Smooth muscle cell (in vitro differentiated cells): Measurements from ENCODE around the gene PRXL2A. TPM values are rescaled to one million over a fixed set of nuclear protein-coding genes. Genes with fewer than 3 reads are reported as not detected.
A peak's percentile ranks its signal among the peaks of the same experiment; 100 is the strongest.

Experiments used
- DNase-seq: peaks from one replicate; lab custom pipeline; 2025; ENCODE audit not compliant: unreplicated experiment; lab: John Stamatoyannopoulos, UW
- H2AFZ ChIP-seq: fragments of 200-600 bp; sonication (generic); 2 replicates; pipeline ENCODE4 v1.6.0; 2016; ENCODE audit warnings: antibody characterized with exemption, low read depth, mild to moderate bottlenecking
- H3F3A ChIP-seq: fragments of 200-600 bp; sonication (generic); 2 replicates; pipeline ENCODE4 v1.6.0; 2017; ENCODE audit warnings: antibody characterized with exemption, low read depth
- H3K27ac ChIP-seq: fragments of 200-600 bp; sonication (generic); 2 replicates; pipeline ENCODE4 v1.5.1; 2016; ENCODE audit warnings: low read depth, mild to moderate bottlenecking
- H3K27me3 ChIP-seq: fragments of 200-600 bp; sonication (generic); 2 replicates; pipeline ENCODE4 v1.6.1; 2016; ENCODE audit warnings: low read depth, mild to moderate bottlenecking
- H3K36me3 ChIP-seq: fragments of 200-600 bp; sonication (generic); 2 replicates; pipeline ENCODE4 v1.5.1; 2016; ENCODE audit warnings: low read depth
- H3K4me1 ChIP-seq: fragments of 200-600 bp; sonication (generic); 2 replicates; pipeline ENCODE4 v1.5.1; 2016; ENCODE audit warnings: low read depth
- H3K4me2 ChIP-seq: fragments of 200-600 bp; sonication (generic); 2 replicates; pipeline ENCODE4 v1.6.0; 2016; ENCODE audit warnings: mild to moderate bottlenecking
- H3K4me3 ChIP-seq: fragments of 200-600 bp; sonication (generic); 2 replicates; pipeline ENCODE4 v1.5.1; 2016; ENCODE audit warnings: mild to moderate bottlenecking
- H3K79me2 ChIP-seq: fragments of 200-600 bp; sonication (generic); 2 replicates; pipeline ENCODE4 v1.6.0; 2016; ENCODE audit warnings: low read depth, mild to moderate bottlenecking
- H3K9ac ChIP-seq: fragments of 200-600 bp; sonication (generic); 2 replicates; pipeline ENCODE4 v1.6.0; 2016; ENCODE audit warnings: low read depth
- H3K9me3 ChIP-seq: fragments of 200-600 bp; sonication (generic); replicated peaks from 2 replicates; pipeline ENCODE4 v1.5.1; 2016; ENCODE audit warnings: low read depth
- H4K20me1 ChIP-seq: fragments of 200-600 bp; sonication (generic); 2 replicates; pipeline ENCODE4 v1.6.0; 2016; ENCODE audit warnings: low read depth
- CTCF ChIP-seq: fragments of 200-600 bp; sonication (generic); IDR thresholded peaks from 2 replicates; pipeline ENCODE4 v1.5.1; 2017; ENCODE audit warnings: borderline replicate concordance, mild to moderate bottlenecking, antibody characterized with exemption; ENCODE audit not compliant: insufficient read depth, poor library complexity, severe bottlenecking
- WGBS: methylation state at CpG from one replicate; pipeline ENCODE4 v1.1.7; 2016; ENCODE audit warnings: low lambda C conversion rate; 5-methylcytosine and 5-hydroxymethylcytosine counted together
- polyA plus RNA-seq: library from polyadenylated mRNA; unstranded; fragments of >200 nt; fragmentation: Nextera tagmentation; extraction: Ambion mirVana; gene quantifications from 2 replicates; pipeline ENCODE4 v1.2.1, GENCODE V29; 2016
- total RNA-seq: library from RNA; depleted of rRNA; stranded (reverse); fragments of >200 nt; gene quantifications from 2 replicates; pipeline ENCODE4 v1.2.3, GENCODE V29; 2014

PRXL2A gene
- total and polyA plus RNA-seq, 2 experiments from 2014 or later, result 28.8 to 80.0 TPM

GRCh38 chr10:80464557-80465450 is 56.5 kb downstream of the PRXL2A start:
- Histone ChIP-seq H3K9me3 (no peaks in the 10 kb centered on the region), H3K27me3 (no peaks in the 10 kb centered on the region), H2AFZ (no peak overlapping the region), H3K9ac (no peak overlapping the region), H3K36me3 (no peaks in the 10 kb centered on the region), H3K4me3 (no peak overlapping the region), H3K79me2 (peaks cover 96% of the 10 kb centered on the region), H3K4me1 (peaks cover 86% of the 10 kb centered on the region), H3K27ac (peak overlapping the region; percentile 63), H4K20me1 (peaks cover 87% of the 10 kb centered on the region), H3K4me2 (peak overlapping the region; percentile 62), H3F3A (peaks cover 15% of the 10 kb centered on the region)
- 52% methylated on average over 14 of the region's 14 CpGs for WGBS
- DNase-seq, result no peak
- no peak for TF ChIP-seq CTCF

- DNase-seq, result no peak
- peaks cover 80% of the 10 kb centered on the region for H3K4me1 ChIP-seq
Observed at GRCh38 chr10:80465451-80465835, 57.1 kb downstream of the PRXL2A start.

GRCh38 chr10:80465839-80466590 is 57.7 kb downstream of the PRXL2A start:
- no peak for DNase-seq
- TF ChIP-seq CTCF, result no peak
- peaks cover 74% of the 10 kb centered on the region for H3K4me1 ChIP-seq
- H3K27me3 ChIP-seq, result no peaks in the 10 kb centered on the region
- 93% methylated on average over 10 of the region's 10 CpGs for WGBS
- peaks cover 94% of the 10 kb centered on the region for H3K79me2 ChIP-seq
- H3K36me3 ChIP-seq, result no peaks in the 10 kb centered on the region
- H3K4me3 ChIP-seq, result no peak overlapping the region
- H3K27ac ChIP-seq, result peak overlapping the region; percentile 9
- no peaks in the 10 kb centered on the region for H3K9me3 ChIP-seq
- peak overlapping the region; percentile 51 for H3K4me2 ChIP-seq
- H3K9ac ChIP-seq, result no peak overlapping the region
- H2AFZ ChIP-seq, result no peak overlapping the region
- peaks cover 15% of the 10 kb centered on the region for H3F3A ChIP-seq
- peaks cover 84% of the 10 kb centered on the region for H4K20me1 ChIP-seq

More at GRCh38 chr10:80465451-80465835, 57.1 kb downstream of the PRXL2A start:
- Histone ChIP-seq H3K79me2 (peaks cover 96% of the 10 kb centered on the region), H3K27me3 (no peaks in the 10 kb centered on the region), H4K20me1 (peaks cover 86% of the 10 kb centered on the region), H2AFZ (no peak overlapping the region), H3K4me3 (no peak overlapping the region), H3K36me3 (no peaks in the 10 kb centered on the region), H3K27ac (peak overlapping the region; percentile 63), H3K9ac (no peak overlapping the region), H3K9me3 (no peaks in the 10 kb centered on the region), H3K4me2 (peak overlapping the region; percentile 62), H3F3A (peaks cover 15% of the 10 kb centered on the region)
- WGBS, result 76% methylated on average over 3 of the region's 3 CpGs
- TF ChIP-seq CTCF, result no peak
